Colon (tissue), 2 donors: Measurements from ENCODE around the gene DLG1.

Experiments
- FAIRE-seq: peaks from 2 replicates; lab custom pipeline; 2012; peaks lifted over from hg19 to GRCh38; lab: Jason Lieb, UNC
- donor health status: control.
- donor health status: control.

Gene DLG1

GRCh38 chr3:197014024-197014423, 284.4 kb downstream of the DLG1 start:
- FAIRE-seq, result no peak

- no peak for FAIRE-seq
Observed at GRCh38 chr3:197012540-197012883, 285.9 kb downstream of the DLG1 start.

DNA sequence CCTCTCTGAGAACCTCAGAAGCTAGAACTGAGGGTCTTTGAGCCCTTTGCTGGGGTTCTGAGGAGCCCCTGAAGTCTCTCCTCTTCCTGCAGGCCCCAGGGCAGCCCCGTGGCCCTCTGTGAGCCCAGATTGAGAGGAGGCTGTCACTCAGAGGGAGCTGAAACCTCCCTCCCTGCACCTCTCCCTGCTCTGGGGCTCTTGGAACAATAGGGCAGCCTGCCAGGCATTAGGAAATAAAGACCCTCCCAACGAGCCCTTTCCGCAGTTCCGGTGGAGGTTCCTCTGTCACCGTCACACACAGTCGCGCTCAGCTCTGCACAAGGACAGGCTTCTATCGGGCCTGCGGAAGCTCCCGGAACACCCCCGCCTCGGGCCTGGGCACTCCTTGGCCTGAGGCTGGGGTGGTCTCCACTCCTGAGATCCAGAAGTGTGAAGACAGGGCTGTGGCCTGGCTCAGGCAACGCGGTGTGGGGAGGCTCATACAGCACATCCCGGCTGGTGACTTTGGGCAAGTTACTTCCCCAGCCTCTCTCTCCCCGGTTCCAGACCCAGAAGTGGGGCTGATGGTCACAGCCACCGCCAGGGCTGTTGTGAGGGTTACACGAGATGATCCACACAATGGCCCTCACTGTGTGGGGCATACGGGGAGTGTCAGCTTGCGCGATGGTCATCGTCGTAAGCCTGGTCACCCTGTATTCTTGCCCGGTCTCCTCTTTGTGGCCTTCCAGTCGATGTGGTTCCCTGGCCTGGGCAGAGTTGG, 286.5 kb downstream of the DLG1 start:
- no peak for FAIRE-seq

DNA sequence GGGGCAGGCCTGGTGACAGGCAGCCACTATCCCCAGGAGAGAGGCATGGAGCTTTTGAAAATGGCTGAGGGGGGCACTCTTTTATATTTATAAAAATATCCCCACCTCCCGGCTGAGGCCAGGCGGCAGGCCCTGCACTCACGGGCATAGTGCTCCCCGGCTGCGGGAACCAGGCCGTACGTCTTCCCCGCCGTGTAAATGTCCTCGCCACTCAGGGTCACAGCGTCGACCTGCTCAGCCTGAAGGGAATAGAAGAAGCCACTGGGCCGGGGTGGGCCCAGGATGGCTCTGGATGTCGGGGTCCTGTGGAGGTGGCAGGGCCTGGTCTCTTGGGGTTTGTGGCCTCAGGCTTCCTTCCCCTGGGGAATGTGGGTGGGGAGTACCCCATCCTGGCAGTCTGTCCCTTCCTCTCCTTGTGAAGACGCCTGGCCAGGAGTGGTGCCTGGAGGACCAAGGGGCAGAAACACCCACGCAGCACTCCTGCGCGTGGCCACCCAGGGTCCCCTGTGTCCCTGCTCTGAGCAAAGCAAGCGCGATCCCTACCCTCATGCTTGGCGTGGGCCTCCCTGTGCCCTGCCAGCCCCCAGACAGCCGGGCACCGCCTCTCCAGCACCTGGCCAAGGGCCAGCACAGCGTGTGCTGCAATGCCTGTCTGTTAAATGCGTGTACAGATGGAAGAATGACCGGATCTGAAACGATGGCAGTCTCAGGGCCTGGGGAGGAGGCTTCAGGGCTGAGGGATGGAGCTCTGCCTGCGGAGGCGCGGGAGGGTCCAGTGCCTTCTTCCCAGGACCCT, 287.7 kb downstream of the DLG1 start:
- no peak for FAIRE-seq

- no peak for FAIRE-seq
Observed at GRCh38 chr3:197009532-197010019, 288.8 kb downstream of the DLG1 start.

- no peak for FAIRE-seq
Observed at GRCh38 chr3:197008436-197009209, 289.8 kb downstream of the DLG1 start.

DNA sequence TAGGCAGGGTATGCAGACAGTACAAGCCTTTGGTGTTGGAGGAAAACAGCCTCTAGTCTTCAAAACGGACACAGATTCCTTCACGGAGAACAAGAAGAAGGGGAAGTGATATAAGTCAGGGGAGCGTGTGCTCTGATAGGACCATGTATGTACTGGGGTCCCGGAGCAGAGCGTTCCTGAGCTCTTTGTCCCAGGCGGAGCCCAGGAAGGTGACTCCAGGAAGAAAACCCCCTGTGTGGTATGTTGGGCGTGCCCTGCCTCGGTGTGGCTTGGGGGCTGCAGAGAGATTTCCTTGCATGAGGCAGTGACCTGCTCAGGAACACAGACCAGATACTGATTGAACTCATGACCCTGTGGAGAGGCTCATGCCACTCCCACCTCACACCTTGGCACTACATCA, 290.5 kb downstream of the DLG1 start:
- FAIRE-seq, result no peak

- FAIRE-seq, result no peak
Observed at GRCh38 chr3:197007296-197007940, 291.0 kb downstream of the DLG1 start.

DNA sequence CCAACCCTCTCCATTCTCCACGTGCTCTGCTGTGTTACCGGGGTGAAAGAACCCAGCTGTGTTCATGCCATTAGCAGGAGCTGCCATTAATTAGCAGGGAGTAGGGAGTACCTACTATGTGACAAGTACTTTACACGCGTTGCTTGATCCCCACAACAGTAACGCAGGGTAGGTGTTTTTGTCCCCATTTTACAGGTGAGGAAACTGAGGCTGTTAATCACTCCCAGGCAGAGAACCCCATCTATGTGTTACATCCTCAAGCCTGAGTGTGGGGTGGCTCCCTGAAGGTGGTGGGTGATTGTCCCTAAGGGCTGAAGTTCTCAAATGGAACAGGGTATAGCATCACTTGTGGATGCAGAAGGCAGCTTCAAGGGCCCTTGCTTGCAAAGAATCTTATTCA, 291.6 kb downstream of the DLG1 start:
- FAIRE-seq, result no peak

- no peak for FAIRE-seq
Observed at GRCh38 chr3:197006446-197006845, 292.0 kb downstream of the DLG1 start.

DNA sequence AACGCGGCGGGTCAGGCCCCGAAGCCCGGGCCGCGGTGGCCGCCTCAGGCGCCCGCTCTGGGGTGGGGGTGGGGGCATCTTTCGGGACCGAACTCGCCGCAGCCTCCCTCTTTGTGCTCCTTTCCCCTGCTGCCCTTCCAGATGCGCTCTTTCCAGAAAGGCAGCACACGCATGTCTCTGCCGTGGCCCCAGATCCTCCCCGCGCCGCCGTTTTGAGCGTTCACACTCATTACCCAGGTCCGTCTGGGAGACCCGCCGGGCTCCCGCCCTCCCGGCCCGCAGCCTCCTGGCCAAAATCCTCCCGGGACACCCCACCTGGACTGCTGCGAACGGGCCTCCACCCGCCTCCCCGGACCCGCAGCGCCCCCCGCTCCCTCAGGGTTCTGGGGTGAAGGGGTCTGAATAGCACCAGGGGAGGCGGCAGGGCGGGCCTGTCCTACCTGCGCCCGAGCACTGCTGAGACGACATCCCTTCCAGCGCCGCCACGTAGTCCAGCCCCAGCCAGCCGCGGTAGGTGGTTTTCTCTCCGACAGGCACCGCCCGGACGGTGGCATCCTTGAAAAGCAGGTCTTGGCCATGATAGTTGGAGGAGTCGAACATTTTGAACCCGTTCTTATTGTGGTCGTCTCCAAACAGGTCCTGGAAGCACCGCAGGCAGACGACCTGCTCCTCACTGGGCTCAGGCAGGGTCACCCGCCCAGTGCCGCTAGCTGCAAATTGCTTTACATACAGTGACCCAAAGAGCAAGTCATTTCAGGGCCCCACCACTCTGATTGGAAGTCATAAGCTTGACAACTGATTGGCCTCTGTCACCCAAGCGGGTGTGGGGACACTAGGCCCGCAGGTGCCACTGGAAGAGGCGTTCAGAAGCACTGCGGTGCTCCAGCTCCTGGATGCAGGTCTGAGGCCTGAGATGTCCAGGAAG, 294.7 kb downstream of the DLG1 start:
- no peak for FAIRE-seq

GRCh38 chr3:197002701-197003454, 295.5 kb downstream of the DLG1 start:
- no peak for FAIRE-seq

DNA sequence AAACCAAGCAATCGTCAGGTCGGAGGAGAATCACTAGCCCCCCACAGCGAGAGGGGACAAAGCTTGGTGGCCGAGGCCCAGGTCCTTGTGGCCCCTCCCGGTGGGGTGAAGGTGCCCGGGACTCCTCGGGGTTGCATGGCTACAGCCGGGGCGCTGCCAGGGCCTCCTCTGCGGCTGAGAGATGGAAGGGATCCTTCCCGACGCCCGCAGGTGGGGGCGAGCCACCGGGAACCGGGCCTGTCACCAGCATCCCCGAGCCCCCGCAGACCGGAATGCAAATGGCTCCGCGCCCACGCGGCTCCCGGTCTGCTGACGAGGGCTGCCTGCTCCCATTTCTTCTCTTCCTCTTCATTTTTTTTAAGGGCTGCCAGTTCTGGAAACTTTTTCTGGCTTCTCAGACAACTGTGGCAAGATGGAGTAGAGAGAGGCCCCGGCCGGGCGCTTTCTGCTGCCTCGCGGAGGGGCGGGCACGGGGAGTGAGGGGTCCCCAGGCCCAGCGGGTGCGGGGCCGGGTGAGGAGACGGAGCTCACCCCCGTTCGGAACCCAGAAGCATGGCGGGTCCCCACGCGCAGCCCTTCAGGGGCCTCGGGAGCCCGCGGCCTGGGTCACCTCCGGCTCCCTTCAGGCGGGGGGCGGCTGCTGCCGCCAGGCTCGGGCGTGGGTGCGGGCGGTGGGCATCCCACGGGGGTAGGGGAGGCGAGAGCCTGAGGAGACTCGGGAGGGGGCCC, 296.3 kb downstream of the DLG1 start:
- no peak for FAIRE-seq

DNA sequence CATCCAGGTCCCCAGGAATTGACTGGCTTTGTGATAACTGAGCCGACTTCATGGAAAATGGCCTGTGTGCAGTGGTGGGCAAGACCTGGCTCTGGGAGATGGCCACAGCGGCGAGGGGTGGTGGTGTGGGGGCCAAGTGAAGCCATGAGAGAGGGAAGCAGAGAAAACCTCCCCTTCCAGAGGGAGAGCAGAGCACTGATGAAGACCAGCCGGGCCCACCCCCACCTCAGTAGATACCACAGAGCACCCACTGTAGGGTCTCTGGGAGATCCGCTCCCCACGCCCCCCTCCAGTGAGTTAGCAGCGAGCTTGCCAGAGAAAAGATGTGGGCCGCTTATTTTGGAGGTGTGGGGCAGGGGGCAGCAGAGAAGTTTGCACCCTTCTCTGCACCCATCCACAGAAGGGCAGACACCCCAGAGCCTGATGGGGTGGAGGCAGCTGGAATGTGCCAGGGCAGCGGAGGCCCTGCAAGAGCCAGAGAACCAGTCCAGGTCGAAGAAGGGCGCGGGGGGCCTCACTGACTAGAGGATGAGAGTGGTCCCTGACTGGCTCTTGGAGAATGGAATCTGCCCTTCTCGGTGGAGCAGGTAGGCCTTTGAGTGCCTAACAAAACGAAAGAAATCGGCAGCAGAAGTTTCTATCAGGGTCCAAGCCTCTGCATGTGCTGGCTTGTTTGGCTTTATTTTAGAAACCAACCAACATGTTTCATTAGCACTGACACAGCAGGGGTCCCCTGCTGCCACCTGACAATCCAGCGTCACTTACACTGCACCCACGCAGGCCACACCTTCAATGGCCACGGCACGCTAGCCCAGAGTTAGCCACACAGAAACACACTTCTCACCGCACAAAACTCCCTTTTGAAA, 297.1 kb downstream of the DLG1 start:
- FAIRE-seq, result no peak

GRCh38 chr3:197000211-197000610, 298.2 kb downstream of the DLG1 start:
- FAIRE-seq, result no peak

- no peak for FAIRE-seq
Observed at GRCh38 chr3:196998966-196999760, 299.2 kb downstream of the DLG1 start.

DNA sequence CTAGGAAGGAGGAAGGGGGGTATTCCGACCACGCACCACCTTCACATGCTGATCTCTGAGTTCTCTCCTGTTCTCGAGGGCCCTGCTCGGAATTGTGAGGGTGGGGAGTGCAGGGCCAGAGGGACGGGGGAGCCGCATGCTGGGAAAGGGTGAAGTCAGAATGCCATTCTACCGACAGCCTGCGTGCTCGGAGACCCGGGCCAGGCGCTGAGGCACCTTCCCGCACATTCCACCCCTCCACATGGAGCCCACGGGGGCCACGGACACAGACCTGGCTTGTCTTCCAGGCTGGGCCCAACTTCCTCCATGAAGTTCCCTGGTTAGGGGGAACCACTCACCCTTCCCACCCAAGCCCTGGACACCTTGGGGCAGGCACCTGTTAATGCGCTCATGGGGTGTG, 301.1 kb downstream of the DLG1 start:
- FAIRE-seq, result no peak
